Panc1 (cell line): ENCODE measurements around the gene PSRC1. TPM values are rescaled to one million over a fixed set of nuclear protein-coding genes. Genes with fewer than 3 reads are reported as not detected.

ENCODE experiments used
- ATAC-seq: fragments of 200-7000 bp; cut with Tn5 transposase; 2 replicates; pipeline ENCODE4 v1.9.1; 2020; ENCODE audit warnings: mild to moderate bottlenecking, moderate library complexity
- BruUV-seq: library from RNA; stranded (reverse); fragments of 400-500 nt; replicated peaks from 2 replicates; lab custom pipeline; 2021; lab: Mats Ljungman, UMichigan
- CTCF ChIA-PET: fragments of 300-600 bp; sonication (Branson Sonifier 250); formaldehyde crosslinking; loops from one replicate; lab custom pipeline; 2022; ENCODE audit warnings: antibody characterized with exemption; lab: Charles Lee
- POLR2A ChIA-PET: fragments of 300-600 bp; sonication (Branson Sonifier 250); formaldehyde crosslinking; loops from one replicate; lab custom pipeline; 2022; ENCODE audit warnings: antibody characterized with exemption; lab: Charles Lee
- DNase-seq: peaks from one replicate; pipeline ENCODE4 v3.0.0-alpha.2; 2010; ENCODE audit warnings: low read depth, low spot score
- H3K27ac ChIP-seq: 2 replicates; pipeline ENCODE4 v1.5.1; 2011; ENCODE audit warnings: mild to moderate bottlenecking, low read length, inconsistent platforms
- H3K27me3 ChIP-seq: fragments of 200-500 bp; sonication (Bioruptor generic); 2 replicates; pipeline ENCODE4 v1.6.0; 2014; ENCODE audit warnings: low read length, inconsistent platforms; ENCODE audit not compliant: control insufficient read depth, insufficient read depth
- H3K36me3 ChIP-seq: fragments of 200-500 bp; sonication (Bioruptor generic); 2 replicates; pipeline ENCODE4 v1.5.1; 2014; ENCODE audit warnings: inconsistent platforms, mild to moderate bottlenecking, low read length, moderate library complexity; ENCODE audit not compliant: control insufficient read depth, insufficient read depth
- H3K4me1 ChIP-seq: 2 replicates; pipeline ENCODE4 v1.5.1; 2011; ENCODE audit warnings: inconsistent platforms, mild to moderate bottlenecking, low read length, moderate library complexity; ENCODE audit not compliant: control insufficient read depth, insufficient read depth
- H3K4me3 ChIP-seq, 2 experiments: 2 replicates each; pipeline ENCODE4 v1.5.1; 2011 to 2012; ENCODE audit warnings: low read depth in 2 of 2, low read length in 2 of 2, mild to moderate bottlenecking in 2 of 2, inconsistent platforms in 1 of 2, moderate library complexity in 1 of 2
- H3K9me3 ChIP-seq: fragments of 200-500 bp; sonication (Bioruptor generic); 2 replicates; pipeline ENCODE4 v1.5.1; 2014; ENCODE audit warnings: low read depth, mild to moderate bottlenecking, inconsistent platforms, low read length, moderate library complexity; ENCODE audit not compliant: control insufficient read depth, insufficient read depth
- POLR2AphosphoS5 ChIP-seq: IDR thresholded peaks from 2 replicates; pipeline ENCODE4 v1.6.1; 2012; ENCODE audit warnings: mild to moderate bottlenecking, low read depth, low read length, moderate library complexity
- SIN3A ChIP-seq: IDR thresholded peaks from 2 replicates; pipeline ENCODE4 v1.6.1; 2012; ENCODE audit warnings: low read depth, mild to moderate bottlenecking, low read length, moderate library complexity, borderline replicate concordance; ENCODE audit not compliant: insufficient read depth
- TCF7L2 ChIP-seq: IDR thresholded peaks from 2 replicates; pipeline ENCODE4 v1.6.1; 2011; ENCODE audit warnings: mild to moderate bottlenecking, low read depth, low read length, inconsistent platforms
- in situ Hi-C: cut with HindIII; loops from 2 replicates; pipeline ENCODE4 v1.10.0; 2016; ENCODE audit warnings: low sequenced_read_pairs, low pct_unique_long_range_greater_than_20kb
- intact Hi-C: fragments of 100-400 bp; cut with micrococcal nuclease; formaldehyde crosslinking; loops from one replicate; pipeline ENCODE4 v1.10.0; 2022; ENCODE audit not compliant: unreplicated experiment
- total RNA-seq: library from RNA; stranded (reverse); gene quantifications from one replicate; pipeline ENCODE4 v1.2.1, GENCODE V29; 2021; ENCODE audit not compliant: unreplicated experiment
- TF ChIP-seq, protein P1 (sequence below): fragments of 450-650 bp; IDR thresholded peaks from 2 replicates; pipeline ENCODE4 v1.5.1; 2017; ENCODE audit warnings: mild to moderate bottlenecking
- TF ChIP-seq, protein P2 (sequence below), 2 experiments: IDR thresholded peaks; 2 replicates each; pipeline ENCODE4 v1.6.1; 2011 to 2012; ENCODE audit warnings: low read depth in 2 of 2, control low read depth in 1 of 2, low read length in 1 of 2, mild to moderate bottlenecking in 1 of 2, moderate library complexity in 1 of 2; ENCODE audit not compliant: insufficient read depth in 1 of 2

The PSRC1 gene
- total RNA-seq, 1 experiment from 2014 or later: 40.6 TPM

GRCh38 chr1:109258481-109259466, 24.2 kb downstream of the PSRC1 start:
- CTCF ChIA-PET: no interaction called here
- Histone ChIP-seq H3K27me3 (no peaks in the 10 kb centered on the region), H3K27ac (no peak overlapping the region), H3K36me3 (no peaks in the 10 kb centered on the region), H3K4me1 (peaks cover 7% of the 10 kb centered on the region), H3K4me3 (no peak overlapping the region), H3K9me3 (no peaks in the 10 kb centered on the region)
- intact Hi-C loops: no loop called here
- no peak for DNase-seq
- no peak for ATAC-seq
- no TSS peak for BruUV-seq
- in situ Hi-C loops: no loop called here
- POLR2A ChIA-PET: no interaction called here
- TF ChIP-seq, protein P1, sequence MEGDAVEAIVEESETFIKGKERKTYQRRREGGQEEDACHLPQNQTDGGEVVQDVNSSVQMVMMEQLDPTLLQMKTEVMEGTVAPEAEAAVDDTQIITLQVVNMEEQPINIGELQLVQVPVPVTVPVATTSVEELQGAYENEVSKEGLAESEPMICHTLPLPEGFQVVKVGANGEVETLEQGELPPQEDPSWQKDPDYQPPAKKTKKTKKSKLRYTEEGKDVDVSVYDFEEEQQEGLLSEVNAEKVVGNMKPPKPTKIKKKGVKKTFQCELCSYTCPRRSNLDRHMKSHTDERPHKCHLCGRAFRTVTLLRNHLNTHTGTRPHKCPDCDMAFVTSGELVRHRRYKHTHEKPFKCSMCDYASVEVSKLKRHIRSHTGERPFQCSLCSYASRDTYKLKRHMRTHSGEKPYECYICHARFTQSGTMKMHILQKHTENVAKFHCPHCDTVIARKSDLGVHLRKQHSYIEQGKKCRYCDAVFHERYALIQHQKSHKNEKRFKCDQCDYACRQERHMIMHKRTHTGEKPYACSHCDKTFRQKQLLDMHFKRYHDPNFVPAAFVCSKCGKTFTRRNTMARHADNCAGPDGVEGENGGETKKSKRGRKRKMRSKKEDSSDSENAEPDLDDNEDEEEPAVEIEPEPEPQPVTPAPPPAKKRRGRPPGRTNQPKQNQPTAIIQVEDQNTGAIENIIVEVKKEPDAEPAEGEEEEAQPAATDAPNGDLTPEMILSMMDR: no peak
- TF ChIP-seq, protein P2, sequence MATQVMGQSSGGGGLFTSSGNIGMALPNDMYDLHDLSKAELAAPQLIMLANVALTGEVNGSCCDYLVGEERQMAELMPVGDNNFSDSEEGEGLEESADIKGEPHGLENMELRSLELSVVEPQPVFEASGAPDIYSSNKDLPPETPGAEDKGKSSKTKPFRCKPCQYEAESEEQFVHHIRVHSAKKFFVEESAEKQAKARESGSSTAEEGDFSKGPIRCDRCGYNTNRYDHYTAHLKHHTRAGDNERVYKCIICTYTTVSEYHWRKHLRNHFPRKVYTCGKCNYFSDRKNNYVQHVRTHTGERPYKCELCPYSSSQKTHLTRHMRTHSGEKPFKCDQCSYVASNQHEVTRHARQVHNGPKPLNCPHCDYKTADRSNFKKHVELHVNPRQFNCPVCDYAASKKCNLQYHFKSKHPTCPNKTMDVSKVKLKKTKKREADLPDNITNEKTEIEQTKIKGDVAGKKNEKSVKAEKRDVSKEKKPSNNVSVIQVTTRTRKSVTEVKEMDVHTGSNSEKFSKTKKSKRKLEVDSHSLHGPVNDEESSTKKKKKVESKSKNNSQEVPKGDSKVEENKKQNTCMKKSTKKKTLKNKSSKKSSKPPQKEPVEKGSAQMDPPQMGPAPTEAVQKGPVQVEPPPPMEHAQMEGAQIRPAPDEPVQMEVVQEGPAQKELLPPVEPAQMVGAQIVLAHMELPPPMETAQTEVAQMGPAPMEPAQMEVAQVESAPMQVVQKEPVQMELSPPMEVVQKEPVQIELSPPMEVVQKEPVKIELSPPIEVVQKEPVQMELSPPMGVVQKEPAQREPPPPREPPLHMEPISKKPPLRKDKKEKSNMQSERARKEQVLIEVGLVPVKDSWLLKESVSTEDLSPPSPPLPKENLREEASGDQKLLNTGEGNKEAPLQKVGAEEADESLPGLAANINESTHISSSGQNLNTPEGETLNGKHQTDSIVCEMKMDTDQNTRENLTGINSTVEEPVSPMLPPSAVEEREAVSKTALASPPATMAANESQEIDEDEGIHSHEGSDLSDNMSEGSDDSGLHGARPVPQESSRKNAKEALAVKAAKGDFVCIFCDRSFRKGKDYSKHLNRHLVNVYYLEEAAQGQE (IDR thresholded peaks at IDR 0.05; ENCODE audit: insufficient read depth in 1 of 2, low read depth in 2 of 2, low read length in 1 of 2): no peak
- TF ChIP-seq POLR2AphosphoS5 (no peak), TCF7L2 (no peak), SIN3A (no peak)

DNA sequence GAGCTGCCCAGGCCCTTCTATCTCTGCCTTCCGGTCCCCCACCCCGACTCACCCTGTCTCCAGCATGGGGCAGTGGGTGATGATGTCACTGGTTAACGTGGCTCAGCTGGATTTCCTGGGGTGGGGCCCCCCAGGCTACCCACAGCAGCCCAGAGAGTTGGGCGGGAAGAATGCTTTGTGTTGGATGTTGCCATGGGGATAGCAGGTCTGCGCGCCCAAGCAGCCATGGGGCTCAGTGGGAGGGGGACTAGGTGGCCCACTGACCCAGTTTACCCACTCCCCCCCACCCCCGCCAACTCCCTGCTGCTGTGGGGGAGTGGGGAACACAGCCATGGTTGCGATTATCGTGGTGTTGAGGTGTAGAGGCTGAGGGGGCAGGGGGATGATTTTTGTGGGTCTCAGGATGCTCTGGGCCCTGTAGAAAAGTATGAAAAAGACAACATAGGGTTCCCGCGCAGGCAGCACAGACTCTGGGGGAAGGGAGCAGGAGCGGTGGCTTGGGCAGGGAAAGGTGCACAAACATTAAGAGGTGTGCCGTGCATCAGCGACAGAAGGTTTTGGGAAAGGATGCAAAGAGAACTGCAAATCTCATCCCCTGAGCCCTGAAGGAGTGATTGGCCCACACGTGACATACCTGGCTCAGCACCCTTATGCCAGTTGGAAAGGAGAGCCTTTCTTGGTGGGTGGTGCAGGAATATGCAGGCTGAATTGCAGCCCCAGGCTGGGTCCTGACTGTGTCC, 25.1 kb downstream of the PSRC1 start:
- Histone ChIP-seq H3K4me3 (no peak overlapping the region), H3K36me3 (no peaks in the 10 kb centered on the region), H3K27ac (no peak overlapping the region), H3K9me3 (no peaks in the 10 kb centered on the region), H3K4me1 (peaks cover 8% of the 10 kb centered on the region), H3K27me3 (no peaks in the 10 kb centered on the region)
- TF ChIP-seq, protein P1: no peak
- TF ChIP-seq TCF7L2 (no peak), SIN3A (no peak), POLR2AphosphoS5 (no peak)
- TF ChIP-seq, protein P2 (IDR thresholded peaks at IDR 0.05; ENCODE audit: insufficient read depth in 1 of 2, low read depth in 2 of 2, low read length in 1 of 2): no peak
- POLR2A ChIA-PET: no interaction called here
- in situ Hi-C loops (no loop called here), intact Hi-C loops (no loop called here)
- ATAC-seq (no peak), DNase-seq (no peak)
- no TSS peak for BruUV-seq
- CTCF ChIA-PET: no interaction called here
